Kidney capillary endothelial cell (primary cell): Measurements from ENCODE around the gene SPECC1L.

Experiments
- DNase-seq: peaks from one replicate; pipeline ENCODE4 v3.0.0-alpha.2; 2018; ENCODE audit warnings: low spot score

Gene SPECC1L

DNA sequence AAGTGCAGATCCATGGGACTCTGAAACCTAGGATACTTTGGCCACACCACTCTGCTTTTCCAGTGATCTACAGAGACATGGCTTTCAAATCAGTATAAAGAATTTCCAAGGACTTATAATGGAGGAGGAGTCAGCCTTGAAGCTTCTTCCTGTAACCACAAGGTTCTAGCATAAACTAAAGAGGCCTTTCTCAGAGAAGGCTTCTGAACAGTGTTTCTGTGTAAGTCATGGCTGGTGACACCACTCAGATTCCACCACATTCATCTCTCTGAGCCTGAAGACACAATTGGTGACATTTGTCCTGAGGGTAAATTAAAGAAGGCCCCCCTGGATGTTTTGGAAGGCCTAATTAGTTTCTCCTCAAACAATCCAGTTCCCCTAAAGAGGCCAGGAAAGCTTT is 127.8 kb downstream of the SPECC1L start:
- DNase-seq, result no peak

DNA sequence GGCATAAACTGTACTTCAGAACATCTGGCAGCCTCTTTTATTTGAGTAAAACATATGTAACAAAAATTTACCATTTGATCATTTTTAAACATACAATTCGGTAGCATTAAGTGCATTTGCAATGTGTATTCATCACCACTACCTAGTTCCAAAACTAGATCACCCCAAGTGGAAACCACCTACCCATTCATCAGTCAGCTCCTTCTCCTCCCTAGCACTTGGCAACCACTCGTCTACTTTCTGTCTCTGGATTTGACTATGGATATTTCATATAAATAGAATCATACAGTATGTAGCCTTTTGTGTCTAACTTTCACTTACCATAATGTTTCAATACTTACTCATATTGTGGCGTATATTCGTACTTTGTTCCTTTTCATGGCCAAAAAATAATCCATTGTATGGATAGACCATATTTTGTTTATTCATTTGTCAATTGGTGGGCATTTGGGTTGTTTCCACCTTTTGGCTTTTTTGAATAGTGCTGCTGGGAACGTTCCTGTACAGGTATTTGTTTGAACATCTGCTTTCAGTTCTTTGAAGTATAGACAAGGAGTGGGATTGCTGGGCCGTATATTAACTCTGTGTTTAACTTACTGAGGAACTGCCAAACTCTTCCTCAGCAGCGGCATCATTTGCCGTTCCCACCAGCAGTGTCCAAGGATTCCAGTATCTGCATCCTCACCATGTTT is 129.5 kb downstream of the SPECC1L start:
- DNase-seq, result no peak

DNA sequence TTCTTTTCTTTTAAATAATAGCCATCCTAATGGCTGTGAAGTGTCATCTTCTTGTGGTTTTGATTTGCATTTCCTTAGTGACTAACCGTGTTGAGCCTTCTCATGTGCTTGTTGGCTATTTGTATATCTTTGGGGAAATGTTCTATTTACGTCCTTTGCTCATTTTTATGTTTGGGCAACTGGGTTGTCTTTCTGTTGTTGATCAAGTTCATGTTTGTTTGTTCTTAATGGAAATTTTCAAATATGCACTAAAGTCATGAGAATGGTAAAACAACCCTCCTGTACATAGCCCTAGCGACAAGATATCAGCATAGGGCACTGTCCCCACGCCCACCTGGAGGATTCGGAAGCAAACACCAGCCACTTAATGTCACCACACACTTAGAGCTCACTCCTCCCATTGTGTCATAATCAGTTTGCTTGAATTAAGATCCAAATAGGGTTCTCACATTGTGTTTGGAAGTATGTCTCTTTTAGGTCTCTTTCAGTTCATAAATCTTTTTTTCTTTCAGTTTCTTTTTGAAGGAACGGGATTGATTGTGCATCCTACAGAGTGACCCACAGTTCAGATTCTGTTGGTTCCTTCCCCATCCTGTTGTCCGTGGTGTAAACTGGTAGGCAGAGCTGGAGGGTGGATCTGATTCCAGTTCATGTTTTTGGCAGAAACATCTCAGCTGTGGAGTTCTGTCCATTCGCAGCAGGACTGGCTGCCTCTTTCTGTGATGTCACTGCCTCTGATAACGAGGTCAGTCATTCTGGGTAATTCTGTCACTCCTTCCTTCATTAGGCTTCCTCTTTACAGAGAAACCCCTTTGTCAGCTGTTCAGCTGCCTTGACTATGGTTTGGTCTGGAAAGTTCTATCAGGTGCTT is 130.3 kb downstream of the SPECC1L start:
- DNase-seq, result no peak

DNA sequence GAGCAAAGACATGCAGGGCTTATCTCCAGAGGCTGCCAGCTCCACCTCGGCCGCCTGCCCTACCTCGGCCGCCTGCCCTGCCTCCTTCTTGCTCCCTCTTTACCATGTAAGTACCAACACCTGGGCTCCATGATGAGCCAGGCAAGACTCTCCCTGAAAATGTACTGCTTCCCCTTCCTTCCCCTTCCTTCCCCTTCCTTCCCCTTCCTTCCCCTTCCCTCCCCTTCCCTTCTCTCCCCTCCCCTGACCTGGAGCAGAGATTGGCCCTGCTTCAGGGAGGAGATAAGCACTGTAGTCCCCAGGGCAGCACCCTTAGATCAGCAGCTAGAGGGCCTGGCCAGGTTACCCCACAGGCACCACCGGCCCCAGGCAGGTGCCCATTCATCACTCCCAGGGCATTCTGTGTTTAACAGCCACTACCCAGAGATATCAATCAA is 131.3 kb downstream of the SPECC1L start:
- DNase-seq, result no peak

DNA sequence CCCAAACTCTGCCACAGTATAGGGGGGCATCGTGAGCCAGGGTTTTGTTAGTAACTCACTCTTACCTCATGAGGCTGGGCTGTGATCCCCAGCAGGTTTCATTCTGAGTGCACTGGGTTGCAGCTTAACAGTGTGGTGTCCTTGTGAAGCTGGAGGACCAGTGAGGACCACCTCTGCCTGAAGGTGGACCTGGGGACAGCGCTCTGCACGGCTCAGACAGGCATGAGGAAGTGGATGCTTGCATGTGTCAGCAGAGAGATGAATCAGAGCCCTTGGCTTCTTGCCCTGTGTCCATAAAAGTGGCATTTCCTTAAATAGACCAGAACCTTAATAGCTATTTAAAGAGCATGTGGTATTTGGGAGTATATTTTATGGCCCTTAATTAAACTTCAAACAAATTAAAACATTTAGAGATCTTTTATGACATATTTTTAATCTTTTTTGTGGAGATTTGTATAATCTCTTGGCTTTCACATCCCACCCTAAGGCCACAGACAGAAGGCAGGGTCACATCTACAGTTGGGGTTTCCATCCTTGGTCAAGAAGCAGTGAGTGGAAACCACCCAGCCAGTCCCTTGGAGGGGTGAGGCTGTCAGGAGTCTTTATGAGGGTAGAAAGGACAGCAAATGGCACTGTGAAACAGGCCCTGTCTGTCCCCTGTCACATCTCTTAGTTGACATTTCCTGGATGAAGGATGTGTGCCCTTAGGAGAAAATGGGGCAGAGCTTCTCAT is 132.0 kb downstream of the SPECC1L start:
- DNase-seq, result peak; percentile 94

DNA sequence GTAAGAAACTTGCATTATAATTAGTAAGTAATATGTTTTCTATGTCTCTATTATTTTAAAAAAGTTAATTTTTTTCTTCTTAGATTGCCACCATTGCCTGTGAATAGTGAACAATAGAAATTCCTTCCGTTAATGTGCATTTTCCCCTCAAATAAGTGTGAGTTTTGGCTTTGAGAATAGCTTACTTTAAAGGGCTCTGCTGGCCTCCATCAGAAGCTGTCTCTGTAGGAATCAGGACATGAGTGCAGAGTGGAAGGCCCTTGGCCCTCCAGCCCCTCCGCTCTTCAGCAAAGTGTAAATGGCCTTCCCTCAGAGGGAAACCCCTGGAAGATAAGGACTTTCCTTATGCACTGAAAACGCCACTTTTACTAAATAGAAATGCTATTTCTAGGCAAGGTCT is 132.7 kb downstream of the SPECC1L start:
- no peak for DNase-seq

DNA sequence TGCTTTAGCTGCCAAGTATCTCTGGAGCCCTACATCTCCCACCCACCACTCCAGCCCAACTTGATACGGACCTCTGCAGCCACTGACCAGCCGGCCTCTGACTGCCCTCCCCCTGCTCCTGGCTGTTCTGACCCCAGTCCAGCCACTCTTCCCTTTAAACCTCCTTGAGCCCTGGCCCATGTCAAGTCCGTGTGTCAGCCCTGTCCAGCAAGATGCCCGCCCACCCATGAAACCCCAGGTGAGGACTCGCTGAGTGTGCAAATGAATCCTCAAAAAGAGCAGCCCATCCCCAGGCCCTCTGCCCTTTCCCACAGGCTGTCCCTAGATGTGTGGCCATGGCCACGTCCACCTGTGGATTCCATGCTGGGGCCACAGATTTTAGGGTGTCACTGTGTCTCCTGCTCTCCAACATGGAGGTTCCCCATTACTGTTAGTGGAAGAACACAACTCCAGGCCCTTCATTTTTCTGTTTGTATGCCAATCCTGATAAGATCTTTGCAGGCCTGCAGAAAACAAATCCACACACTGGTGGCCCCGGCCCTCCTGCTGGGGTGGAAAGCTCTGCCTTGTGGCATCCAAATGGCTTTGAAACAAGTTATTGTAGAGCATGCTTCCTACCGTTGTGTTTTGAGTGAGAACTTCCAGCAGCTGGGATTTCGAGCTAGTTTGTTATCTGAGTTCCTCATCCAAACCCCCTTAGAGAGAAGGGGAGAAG is 134.1 kb downstream of the SPECC1L start:
- DNase-seq, result no peak

DNA sequence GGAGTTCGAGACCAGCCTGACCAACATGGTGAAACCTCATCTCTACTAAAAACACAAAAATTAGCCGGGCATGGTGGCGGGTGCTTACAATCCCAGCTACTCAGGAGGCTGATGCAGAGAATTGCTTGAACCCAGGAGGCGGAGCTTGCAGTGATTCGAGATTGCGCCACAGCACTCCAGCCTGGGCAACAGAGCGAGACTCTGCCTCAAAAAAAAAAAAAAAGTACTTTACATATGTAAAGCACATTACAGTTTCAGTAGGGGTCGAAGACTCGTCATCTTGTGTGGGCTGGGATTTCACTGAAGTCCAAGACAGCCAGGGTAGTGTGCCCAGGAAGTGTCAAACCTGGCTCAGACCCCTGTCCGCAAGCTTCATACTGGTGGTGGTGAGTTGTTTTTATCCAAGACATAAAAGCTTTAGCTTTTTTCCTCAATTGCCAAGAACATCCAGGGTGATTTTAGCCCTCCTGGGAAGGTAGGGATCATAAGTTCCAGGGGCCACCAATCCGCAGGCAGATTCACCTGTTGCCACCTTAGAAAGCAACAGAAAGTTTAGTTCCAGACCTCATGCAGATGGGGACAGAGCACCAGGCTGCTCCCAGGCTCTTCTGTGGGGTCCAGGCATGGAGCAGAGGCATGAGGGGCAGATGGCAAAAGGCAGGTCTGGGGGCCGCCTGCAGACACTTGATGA is 135.1 kb downstream of the SPECC1L start:
- no peak for DNase-seq

DNA sequence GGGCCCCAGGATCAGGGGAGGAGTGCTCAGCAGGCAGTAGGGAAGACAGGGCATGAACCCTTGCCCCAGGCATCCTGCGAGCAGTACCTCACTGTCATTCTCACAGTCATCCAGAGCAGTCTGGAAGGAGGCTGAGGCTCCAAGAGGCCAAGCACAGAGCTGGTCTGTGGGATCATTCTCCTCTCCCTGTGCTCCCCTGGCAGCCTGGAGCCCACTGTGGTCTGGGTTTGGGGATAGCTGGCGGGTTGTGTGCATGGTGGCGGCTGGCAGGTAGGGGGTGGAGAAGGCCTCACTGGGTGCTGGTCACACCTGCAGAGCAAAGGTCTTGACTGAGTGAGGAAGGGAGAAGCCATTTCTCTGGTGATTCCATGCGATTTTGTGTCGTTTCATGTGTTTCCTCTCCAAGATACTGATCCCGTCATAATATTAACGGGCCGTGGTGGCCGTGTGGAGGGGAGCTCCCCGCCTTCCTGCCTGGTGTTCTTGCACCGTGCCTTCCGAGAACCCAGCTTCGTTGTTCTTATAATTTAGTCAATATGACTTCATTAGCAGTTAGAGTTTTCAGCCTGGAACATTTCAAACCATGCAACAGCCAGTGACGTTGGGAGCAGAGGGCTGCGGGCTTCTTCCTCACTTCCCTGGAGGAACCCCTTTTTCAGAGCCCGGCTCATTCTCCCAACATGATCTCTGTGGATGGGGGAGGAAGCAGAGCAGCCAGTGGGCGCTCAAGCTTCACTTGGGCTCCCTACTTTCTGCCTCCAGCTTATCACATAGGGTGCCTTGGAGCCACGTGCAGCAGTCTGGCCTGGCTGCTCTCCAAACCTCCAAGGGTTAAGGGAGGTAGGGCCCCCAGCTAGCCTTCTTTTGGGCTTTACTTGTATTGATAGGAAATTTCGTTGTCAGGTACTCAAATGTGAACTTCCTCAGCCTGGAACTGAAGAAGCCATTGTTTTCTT is 136.0 kb downstream of the SPECC1L start:
- no peak for DNase-seq

DNA sequence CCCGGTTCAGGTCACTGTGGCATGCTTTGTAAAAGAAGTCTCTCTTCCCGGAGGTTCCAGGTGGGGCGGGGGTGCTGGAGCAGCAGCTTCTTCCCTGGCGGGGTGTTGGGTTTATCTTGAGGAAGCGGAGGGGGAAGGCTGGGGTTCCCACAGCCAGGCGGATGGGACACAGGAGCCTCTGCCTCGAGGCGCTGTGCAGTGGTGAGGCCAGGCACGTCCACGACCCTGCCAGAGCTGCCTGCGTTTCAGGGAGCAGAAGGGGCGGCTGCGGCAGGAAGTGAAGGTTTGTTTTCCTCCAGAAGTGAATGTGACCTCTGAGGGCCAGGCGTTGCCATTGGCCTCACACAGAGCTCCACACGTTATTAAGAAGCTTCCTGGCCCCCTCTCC is 136.6 kb downstream of the SPECC1L start:
- DNase-seq, result no peak

DNA sequence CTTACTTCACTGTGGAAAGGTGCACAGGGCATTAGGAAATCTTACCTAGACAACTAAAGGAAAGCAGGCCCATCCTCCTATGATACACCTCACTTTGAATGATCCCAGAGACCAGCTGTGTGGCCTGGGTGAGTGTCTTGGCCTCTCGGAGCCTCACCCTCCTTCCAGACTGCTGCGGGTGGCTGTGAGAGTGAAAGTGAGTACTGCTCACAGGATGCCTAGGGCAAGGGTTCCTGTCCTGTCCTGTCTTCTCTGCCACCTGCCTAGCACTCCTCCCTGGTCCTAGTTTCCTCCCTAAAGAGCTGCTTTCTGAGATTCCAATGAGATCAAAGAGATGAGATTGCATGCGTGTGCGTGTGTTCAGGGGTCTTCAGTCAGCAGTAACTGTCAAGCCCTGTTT is 137.3 kb downstream of the SPECC1L start:
- DNase-seq, result no peak

DNA sequence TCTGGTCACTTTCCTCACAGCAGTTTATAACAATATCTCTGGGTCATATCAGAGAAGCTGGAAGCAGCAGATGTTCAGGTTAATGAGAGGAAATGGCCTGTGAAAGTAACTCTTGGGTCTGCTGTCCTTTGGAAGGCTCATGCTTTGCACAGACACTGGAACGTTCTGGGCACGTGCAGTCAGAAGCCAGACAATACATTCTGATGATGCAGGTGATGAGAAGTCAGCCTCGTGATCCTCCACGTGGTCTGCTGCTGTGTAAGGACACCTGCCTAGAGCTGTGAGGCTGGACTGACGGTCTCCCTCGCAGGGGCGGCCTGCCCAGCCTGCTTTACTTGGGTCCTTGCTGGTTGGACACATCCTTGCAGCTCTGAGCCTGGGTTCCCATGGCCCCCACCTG is 138.0 kb downstream of the SPECC1L start:
- DNase-seq, result no peak

DNA sequence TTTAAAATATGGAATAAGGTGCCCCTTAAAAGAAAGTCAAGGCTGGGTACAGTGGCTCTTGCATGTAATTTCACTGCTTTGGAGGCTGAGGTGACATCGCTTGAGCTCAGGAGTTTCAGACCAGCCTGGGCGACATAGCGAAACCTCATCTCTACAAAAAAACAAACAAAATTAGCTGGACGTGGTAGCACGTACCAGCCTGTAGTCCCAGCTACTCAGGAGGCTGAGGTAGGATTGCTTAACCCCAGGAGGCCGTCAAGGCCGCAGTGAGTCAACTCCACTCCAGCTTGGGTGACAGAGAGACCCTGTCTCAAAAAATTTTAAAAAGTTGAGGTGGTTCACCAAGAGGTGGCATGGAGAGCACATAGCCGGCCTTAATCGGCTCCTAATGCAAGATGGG is 139.1 kb downstream of the SPECC1L start:
- DNase-seq, result no peak

DNA sequence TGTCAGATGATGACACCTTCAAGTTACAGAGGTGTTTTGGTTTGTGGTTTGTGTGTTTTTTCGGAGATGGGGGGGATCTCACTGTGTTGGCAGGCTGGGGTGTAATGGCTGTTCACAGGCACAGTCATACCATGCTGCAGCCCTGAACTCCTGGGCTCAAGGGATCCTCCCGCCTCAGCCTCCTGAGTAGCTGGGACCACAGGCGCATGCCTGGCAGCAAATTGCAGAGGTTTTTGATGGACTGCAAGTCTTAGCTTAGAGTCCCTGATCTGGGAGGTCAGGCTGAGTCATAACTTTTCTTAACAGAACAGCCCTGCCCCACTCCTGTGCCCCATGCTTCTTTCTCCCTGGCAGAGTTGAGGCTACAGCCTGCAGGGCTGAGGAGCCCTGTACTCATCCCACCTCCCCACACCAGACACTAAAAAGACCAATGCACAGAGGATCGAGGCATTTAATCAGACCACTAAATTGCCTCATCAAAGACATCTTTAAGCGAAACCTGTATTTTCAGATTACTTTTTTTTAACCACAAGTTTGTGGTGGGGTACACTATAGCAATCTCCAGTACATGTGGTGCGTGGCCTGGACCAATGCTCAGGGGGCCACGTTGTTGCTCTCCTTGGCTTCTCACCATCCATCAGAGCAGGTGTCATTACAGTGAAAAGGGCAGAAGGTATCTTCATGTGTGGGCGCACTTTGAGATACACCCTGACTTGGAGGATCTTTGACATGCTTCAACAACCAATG is 139.7 kb downstream of the SPECC1L start:
- no peak for DNase-seq

DNA sequence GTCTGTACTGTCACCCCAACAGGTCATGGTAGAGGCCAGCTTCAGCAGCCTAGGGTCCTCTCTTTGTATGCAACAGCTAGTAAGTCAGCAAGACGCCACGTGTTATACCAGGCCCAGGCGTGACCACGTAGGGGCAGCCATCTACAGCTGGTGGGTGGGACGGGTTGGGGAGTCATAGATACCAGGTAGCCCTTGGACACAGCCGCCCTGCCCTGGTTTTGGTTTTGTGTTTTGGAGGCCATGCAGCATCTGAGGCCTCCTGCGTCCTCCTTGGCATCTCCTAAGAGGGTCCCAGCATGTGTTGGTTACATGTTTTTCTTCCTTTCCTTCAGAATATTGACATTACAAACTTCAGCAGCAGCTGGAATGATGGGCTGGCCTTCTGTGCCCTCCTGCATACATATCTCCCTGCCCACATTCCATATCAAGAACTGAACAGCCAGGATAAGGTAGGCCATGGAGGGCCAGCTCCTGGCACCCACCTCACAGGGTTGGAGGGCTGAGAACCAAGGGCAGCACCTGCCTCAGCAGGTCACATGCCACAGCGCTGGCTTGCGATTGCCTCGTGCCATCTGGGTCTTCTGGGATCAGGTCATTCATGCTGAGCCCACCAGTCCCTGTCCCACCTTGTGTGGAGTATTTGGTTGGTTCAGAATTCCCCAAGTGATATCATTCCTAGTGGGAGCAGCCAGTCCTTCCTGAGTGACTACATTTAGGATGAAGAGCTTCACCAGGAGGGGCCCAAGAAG is 140.8 kb downstream of the SPECC1L start:
- DNase-seq, result no peak

DNA sequence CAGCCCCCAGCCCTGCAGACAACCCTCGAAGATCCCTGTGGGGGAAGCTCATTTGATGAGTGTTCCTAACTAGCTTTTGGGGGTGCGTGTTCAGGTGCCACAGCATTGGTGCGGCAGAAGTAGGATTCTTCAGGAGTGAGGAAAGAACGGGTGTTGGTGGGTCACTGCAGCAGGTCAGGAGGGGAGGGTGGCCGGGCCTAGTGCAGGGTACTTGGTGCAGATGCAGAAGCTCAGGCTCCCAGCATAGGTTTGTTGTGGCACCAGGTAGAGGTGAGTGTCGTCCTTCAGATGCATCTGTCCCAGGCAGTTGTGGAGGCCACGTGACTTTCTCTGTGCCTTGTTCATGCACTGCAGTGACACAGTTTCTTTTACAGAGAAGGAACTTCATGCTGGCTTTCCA is 141.6 kb downstream of the SPECC1L start:
- DNase-seq, result no peak

DNA sequence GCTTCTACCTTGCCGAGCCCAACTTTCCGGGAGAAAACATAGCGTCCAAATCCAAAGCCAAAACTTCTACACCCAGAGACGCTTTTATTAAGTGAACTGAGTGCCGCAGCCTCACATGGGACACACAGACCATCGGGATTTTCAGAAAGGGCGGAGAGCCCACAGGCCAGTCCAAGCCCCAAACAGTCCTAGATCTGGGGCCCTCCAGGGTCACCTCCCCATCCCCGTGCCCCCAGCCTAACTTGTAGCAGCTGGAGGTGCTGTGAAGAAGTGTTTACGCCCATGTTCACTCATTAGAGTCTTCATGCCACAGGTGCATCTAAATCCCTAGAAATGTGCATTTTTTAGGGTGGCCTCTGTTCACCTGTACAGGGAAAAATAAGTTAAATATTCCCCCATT is 142.6 kb downstream of the SPECC1L start:
- no peak for DNase-seq

DNA sequence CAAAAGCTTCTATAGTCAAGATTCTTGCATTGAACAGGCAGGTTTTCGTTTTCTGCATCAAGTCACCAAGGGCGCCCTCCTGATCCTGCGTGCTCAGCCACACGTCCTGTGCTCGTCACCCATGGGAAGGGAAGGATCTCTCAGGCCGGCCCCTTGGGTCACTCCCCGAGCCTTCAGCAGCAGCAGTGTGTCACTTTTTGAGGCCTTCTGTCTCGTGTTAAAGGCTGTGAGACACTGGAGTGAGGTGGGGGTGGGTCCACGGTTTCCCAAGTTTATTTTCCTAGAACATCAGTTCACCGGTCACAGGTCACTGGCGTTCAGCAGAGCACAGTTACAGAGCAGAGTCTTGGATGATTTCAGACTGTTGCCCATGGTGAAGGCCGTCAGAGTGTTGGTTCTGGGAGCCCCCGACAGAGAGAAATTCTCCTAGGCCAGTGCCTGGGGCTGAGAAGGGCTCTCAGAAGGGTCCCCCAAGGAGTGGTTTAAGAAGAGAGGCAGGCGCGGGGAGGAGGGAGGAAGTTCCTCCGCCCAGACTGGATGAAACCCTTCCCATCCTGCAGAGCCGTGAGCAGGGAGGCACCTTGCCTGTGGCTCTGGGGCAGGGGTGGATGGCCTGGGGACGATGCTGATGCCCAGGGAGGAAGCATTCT is 143.2 kb downstream of the SPECC1L start:
- DNase-seq, result no peak
